Upper lobe of left lung (tissue), 6 donors: Measurements from ENCODE around the gene SLC25A25. TPM values are rescaled to one million over a fixed set of nuclear protein-coding genes. Genes with fewer than 3 reads are reported as not detected.
"Not testable (repeated sequence)": the region's sequence is repeated elsewhere in the genome, so short reads cannot be mapped to it uniquely, and the experiment has no call there.

Experiments
- ATAC-seq, 2 donors: fragments of 200-7000 bp; cut with Tn5 transposase; one replicate each; pipeline ENCODE4 v1.9.1; 2022; ENCODE audit warnings: mild to moderate bottlenecking in 2 of 2, moderate library complexity in 2 of 2; ENCODE audit not compliant: low FRiP score in 2 of 2
- DNase-seq, 2 donors: peaks; one replicate each; pipeline ENCODE4 v3.0.0-alpha.2; 2019 to 2020
- H3K27ac ChIP-seq, 4 donors: fragments of 200-600 bp; sonication (generic); one replicate each; pipeline ENCODE4 v1.5.1; 2016 to 2019
- H3K27me3 ChIP-seq, 4 donors: fragments of 200-600 bp; sonication (generic); one replicate each; pipeline ENCODE4 v1.5.1; 2017 to 2019
- H3K36me3 ChIP-seq, 4 donors: fragments of 200-600 bp; sonication (generic); one replicate each; pipeline ENCODE4 v1.5.1; 2016 to 2019
- H3K4me1 ChIP-seq, 4 donors: fragments of 200-600 bp; sonication (generic); one replicate each; pipeline ENCODE4 v1.5.1; 2018 to 2019
- H3K4me3 ChIP-seq, 4 donors: fragments of 200-600 bp; sonication (generic); one replicate each; pipeline ENCODE4 v1.5.1; 2017 to 2019; ENCODE audit warnings: mild to moderate bottlenecking in 2 of 4, moderate library complexity in 1 of 4
- H3K9me3 ChIP-seq, 4 donors: fragments of 200-600 bp; sonication (generic); one replicate each; pipeline ENCODE4 v1.5.1; 2018 to 2019
- CTCF ChIP-seq, 6 experiments: fragments of 450-650 bp in 4 of 6; fragments of 200-600 bp in 2 of 6; sonication (generic) in 2 of 6; IDR thresholded peaks; one replicate each; pipeline ENCODE4 v1.5.1; 2016 to 2019; ENCODE audit warnings: antibody characterized with exemption in 6 of 6
- EP300 ChIP-seq, 4 donors: sonication (generic); formaldehyde crosslinking; IDR thresholded peaks; one replicate each; pipeline ENCODE4 v1.5.1; 2017; ENCODE audit warnings: antibody characterized with exemption in 4 of 4, control low read depth in 2 of 4
- POLR2A ChIP-seq, 4 donors: fragments of 450-650 bp; IDR thresholded peaks; one replicate each; pipeline ENCODE4 v1.5.1; 2016 to 2017; ENCODE audit warnings: antibody characterized with exemption in 4 of 4, mild to moderate bottlenecking in 2 of 4
- POLR2AphosphoS5 ChIP-seq, 2 donors: sonication (generic); formaldehyde crosslinking; IDR thresholded peaks; one replicate each; pipeline ENCODE4 v1.5.1; 2017; ENCODE audit warnings: antibody characterized with exemption in 2 of 2
- WGBS, 2 donors: methylation state at CpG; one replicate each; pipeline ENCODE4 v1.1.5; 2017 to 2018; 5-methylcytosine and 5-hydroxymethylcytosine counted together
- total RNA-seq, 6 donors: library from RNA; depleted of rRNA in 4 of 6; stranded (reverse); fragments of >200 nt in 4 of 6; gene quantifications; one replicate each; pipeline versions ENCODE4 v1.1.0 to v1.2.1, GENCODE V29; 2016 to 2021
- donor health status: DM: no; HTN: no; CAD: no; lungs with moderate emphysema.
- donor health status: DM: no; HTN: yes; CAD: no; lungs with severe emphysema.

Gene SLC25A25
- total RNA-seq, 6 donors from 2014 or later: 23.6 to 40.2 (median 33.7) TPM

DNA sequence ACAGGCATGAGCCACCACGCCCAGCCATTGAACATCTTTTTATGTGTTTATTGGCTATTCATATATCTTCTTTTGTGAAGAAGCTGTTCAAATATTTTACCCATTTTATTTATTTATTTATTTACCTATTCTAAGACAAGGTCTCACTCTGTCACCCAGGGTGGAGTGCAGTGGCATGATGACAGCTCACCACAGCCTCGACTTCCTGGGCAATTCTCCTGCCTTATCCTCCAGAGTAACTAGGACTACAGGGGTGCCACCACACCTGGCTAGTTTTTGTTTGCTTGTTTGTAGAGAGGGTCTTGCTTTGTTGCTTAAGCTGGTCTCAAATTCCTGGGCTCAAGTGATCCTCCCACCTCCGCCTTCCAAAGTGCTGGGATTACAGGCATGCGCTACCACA is 34.4 kb upstream of the SLC25A25 start:
- ATAC-seq: no peak
- no peak for DNase-seq
- Histone ChIP-seq H3K9me3 (no peaks in the 10 kb centered on the region), H3K36me3 (no peaks in the 10 kb centered on the region), H3K27ac (no peak overlapping the region), H3K27me3 (no peaks in the 10 kb centered on the region), H3K4me3 (no peak overlapping the region), H3K4me1 (peaks cover 0 to 4% (median 0%) of the 10 kb centered on the region in 4 donors)
- WGBS, 2 donors: 88 to 89% methylated on average over 4 of the region's 4 CpGs
- no peak for TF ChIP-seq EP300 (IDR thresholded peaks at IDR 0.05)
- no peak for TF ChIP-seq CTCF (IDR thresholded peaks at IDR 0.05)
- no peak for TF ChIP-seq POLR2A (IDR thresholded peaks at IDR 0.05)
- TF ChIP-seq POLR2AphosphoS5 (IDR thresholded peaks at IDR 0.05): no peak

- DNase-seq: peak in 1 of 2 donors; percentile 78
- H3K27ac ChIP-seq: no peak overlapping the region
- peak; percentile 95 to 97 for ATAC-seq
Measured at GRCh38 chr9:128034821-128035652, 33.0 kb upstream of the SLC25A25 start.

DNA sequence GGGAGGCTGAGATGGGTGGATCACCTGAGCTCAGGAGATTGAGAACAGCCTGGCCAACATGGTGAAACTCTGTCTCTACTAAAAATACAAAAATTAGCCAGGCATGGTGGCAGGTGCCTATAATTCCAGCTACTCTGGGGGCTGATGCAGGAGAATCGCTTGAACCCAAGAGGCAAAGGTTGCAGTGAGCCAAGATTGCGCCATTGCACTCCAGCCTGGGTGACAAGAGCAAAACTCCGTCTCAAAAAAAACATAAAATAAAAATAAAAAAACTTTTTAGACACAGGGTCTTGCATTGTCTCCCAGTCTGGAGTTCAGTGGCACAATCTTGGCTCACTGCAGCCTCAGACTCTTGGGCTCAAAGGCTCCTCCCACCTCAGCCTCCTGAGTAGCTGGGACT is 31.5 kb upstream of the SLC25A25 start:
- not testable (repeated sequence) for H3K36me3 ChIP-seq, H3K9me3 ChIP-seq, H3K27ac ChIP-seq, H3K4me3 ChIP-seq, H3K27me3 ChIP-seq, ATAC-seq, DNase-seq, H3K4me1 ChIP-seq
- 57 to 78% methylated on average over 3 of the region's 3 CpGs for WGBS, 2 donors

More at GRCh38 chr9:128034821-128035652, 33.0 kb upstream of the SLC25A25 start:
- Histone ChIP-seq H3K9me3 (no peaks in the 10 kb centered on the region), H3K36me3 (no peaks in the 10 kb centered on the region), H3K4me1 (peaks cover 0 to 4% (median 0%) of the 10 kb centered on the region in 4 donors), H3K4me3 (no peak overlapping the region), H3K27me3 (no peaks in the 10 kb centered on the region)
- WGBS, 2 donors: 10 to 31% methylated on average over 2 to 8 of the region's 8 CpGs
- TF ChIP-seq CTCF (IDR thresholded peaks at IDR 0.05) (peak; percentile 80 to 97 (median 94)), POLR2AphosphoS5 (IDR thresholded peaks at IDR 0.05) (no peak)

DNA sequence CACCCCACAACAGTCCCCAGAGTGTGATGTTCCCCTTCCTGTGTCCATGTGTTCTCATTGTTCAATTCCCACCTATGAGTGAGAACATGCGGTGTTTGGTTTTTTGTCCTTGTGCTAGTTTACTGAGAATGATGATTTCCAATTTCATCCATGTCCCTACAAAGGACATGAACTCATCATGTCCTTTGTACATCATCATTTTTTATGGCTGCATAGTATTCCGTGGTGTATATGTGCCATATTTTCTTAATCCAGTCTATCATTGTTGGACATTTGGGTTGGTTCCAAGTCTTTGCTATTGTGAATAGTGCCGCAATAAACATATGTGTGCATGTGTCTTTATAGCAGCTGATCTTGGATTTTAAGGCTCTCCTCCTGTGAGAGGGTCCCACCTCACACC is 27.2 kb upstream of the SLC25A25 start:
- not testable (repeated sequence) for H3K36me3 ChIP-seq, ATAC-seq, DNase-seq, H3K4me3 ChIP-seq, H3K9me3 ChIP-seq, H3K27ac ChIP-seq, H3K4me1 ChIP-seq, H3K27me3 ChIP-seq
- 63 to 93% methylated on average over 2 to 3 of the region's 3 CpGs for WGBS, 2 donors

DNA sequence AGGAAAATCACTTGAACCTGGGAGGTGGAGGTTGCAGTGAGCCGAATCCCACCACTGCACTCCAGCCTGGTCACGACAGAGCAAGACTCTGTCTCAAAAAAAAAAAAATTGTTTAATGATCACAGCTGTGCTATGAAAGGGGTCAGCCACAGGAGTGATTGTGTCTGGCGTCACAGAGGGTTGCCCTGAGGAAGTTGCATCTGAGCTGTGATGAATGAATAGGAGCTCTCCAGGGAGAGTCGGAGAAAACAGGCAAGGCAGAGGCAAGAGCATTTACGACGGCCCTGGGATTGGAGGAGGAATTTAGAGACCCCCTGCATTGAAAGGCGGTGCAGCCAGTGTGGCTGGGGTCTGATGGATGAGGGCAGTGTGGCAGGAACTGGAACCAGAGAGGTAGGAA is 26.0 kb upstream of the SLC25A25 start:
- H3K4me1 ChIP-seq: no peaks in the 10 kb centered on the region
- ATAC-seq: no peak
- 81 to 84% methylated on average over 7 of the region's 7 CpGs for WGBS, 2 donors

More for the DNA sequence above, 26.0 kb upstream of the SLC25A25 start:
- H3K27me3 ChIP-seq: no peaks in the 10 kb centered on the region
- no peak for DNase-seq
- no peak overlapping the region for H3K27ac ChIP-seq
- TF ChIP-seq POLR2AphosphoS5 (IDR thresholded peaks at IDR 0.05) (no peak), CTCF (IDR thresholded peaks at IDR 0.05) (no peak), EP300 (IDR thresholded peaks at IDR 0.05) (no peak), POLR2A (IDR thresholded peaks at IDR 0.05) (no peak)
- H3K4me3 ChIP-seq: no peak overlapping the region
- H3K36me3 ChIP-seq: no peaks in the 10 kb centered on the region
- H3K9me3 ChIP-seq: no peaks in the 10 kb centered on the region
